Activated B cell treated with CpG ODN at 0.5 μM for 24 hours (primary cell): ENCODE data around the gene GNLY. TPM values are rescaled to one million over a fixed set of nuclear protein-coding genes. Genes with fewer than 3 reads are reported as not detected.
A peak's percentile ranks its signal among the peaks of the same experiment; 100 is the strongest.

Source experiments
- ATAC-seq: fragments of 200-7000 bp; cut with Tn5 transposase; one replicate; pipeline ENCODE4 v1.10.0; 2021; ENCODE audit warnings: low read depth, mild to moderate bottlenecking, moderate library complexity
- CTCF ChIA-PET: fragments of 350-600 bp; sonication (Branson Sonifier 250); formaldehyde crosslinking; loops from one replicate; lab custom pipeline; 2021; ENCODE audit warnings: antibody characterized with exemption; lab: Charles Lee
- POLR2A ChIA-PET: fragments of 350-600 bp; sonication (Branson Sonifier 250); formaldehyde crosslinking; loops from one replicate; lab custom pipeline; 2021; ENCODE audit warnings: antibody characterized with exemption; lab: Charles Lee
- DNase-seq: peaks from one replicate; pipeline ENCODE4 v3.0.0; 2022
- H3K27ac Mint-ChIP-seq: one replicate; pipeline ENCODE4 v1.8.0; 2020; ENCODE audit warnings: mixed read lengths
- H3K27me3 Mint-ChIP-seq: one replicate; pipeline ENCODE4 v1.8.0; 2021; ENCODE audit warnings: mixed read lengths
- H3K36me3 Mint-ChIP-seq: one replicate; pipeline ENCODE4 v1.8.0; 2021; ENCODE audit warnings: low read depth, mixed read lengths
- H3K4me1 Mint-ChIP-seq: one replicate; pipeline ENCODE4 v1.8.0; 2021; ENCODE audit warnings: mixed read lengths
- H3K4me3 Mint-ChIP-seq: one replicate; pipeline ENCODE4 v1.8.0; 2020; ENCODE audit warnings: mild to moderate bottlenecking, mixed read lengths
- H3K9me3 Mint-ChIP-seq: one replicate; pipeline ENCODE4 v1.8.0; 2020; ENCODE audit warnings: mixed read lengths
- intact Hi-C: fragments of 100-400 bp; cut with micrococcal nuclease; formaldehyde crosslinking; loops from one replicate; pipeline ENCODE4 v1.15.1; 2024
- total RNA-seq: library from RNA; stranded (reverse); gene quantifications from 2 replicates; pipeline ENCODE4 v1.2.3, GENCODE V29; 2022
- TF ChIP-seq, protein P1 (sequence below): fragments of 200-600 bp; IDR thresholded peaks from one replicate; pipeline ENCODE4 v1.8.0; 2022; ENCODE audit warnings: antibody characterized with exemption, mild to moderate bottlenecking

GNLY gene
- total RNA-seq, 1 donor from 2014 or later = 1.8 TPM

DNA sequence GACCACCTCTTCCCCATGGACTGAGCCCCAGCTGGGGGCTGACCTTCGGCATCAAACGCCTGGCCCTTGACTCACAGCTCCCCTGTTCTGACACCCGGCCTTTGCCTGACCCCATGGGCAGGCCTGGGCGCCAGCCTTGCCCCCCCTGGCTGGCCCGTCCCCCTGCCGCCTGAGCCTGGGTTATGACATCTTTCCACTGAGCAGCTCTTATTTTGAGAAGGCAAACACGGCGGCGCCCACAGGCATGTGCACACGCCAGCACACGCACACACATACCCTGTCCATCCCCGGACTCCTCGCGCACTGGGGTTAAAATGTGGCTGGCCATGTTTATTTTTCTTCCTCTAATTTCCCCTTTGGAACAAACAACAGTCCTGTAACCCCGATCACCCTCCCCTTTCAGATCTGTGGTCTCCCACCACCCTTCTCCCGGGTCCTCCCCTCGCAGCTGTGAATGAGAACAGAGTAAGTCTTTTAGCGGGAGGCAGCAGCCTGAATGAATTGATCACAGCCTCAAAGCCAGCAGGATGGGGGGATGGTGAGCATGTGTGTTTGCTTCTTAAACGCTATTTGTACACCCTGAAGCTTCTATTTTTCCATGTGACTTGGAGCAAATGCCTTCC, 47.8 kb downstream of the GNLY start:
- ChIA-PET POLR2A (interaction anchor here (0.6 kb wide), 1 partner anchor 10 kb away, joined by 3 read pairs; no protein-coding TSS in a partner anchor), CTCF (interaction anchor here (1.4 kb wide), 1 partner anchor 13 kb away, joined by 3 read pairs; no protein-coding TSS in a partner anchor)
- DNase-seq (no peak), ATAC-seq (no peak)
- Mint-ChIP-seq H3K27ac (no peak overlapping the region), H3K36me3 (no peaks in the 10 kb centered on the region), H3K9me3 (no peaks in the 10 kb centered on the region), H3K4me1 (peaks cover 19% of the 10 kb centered on the region), H3K27me3 (peaks cover 33% of the 10 kb centered on the region), H3K4me3 (no peak overlapping the region)
- TF ChIP-seq, protein P1, sequence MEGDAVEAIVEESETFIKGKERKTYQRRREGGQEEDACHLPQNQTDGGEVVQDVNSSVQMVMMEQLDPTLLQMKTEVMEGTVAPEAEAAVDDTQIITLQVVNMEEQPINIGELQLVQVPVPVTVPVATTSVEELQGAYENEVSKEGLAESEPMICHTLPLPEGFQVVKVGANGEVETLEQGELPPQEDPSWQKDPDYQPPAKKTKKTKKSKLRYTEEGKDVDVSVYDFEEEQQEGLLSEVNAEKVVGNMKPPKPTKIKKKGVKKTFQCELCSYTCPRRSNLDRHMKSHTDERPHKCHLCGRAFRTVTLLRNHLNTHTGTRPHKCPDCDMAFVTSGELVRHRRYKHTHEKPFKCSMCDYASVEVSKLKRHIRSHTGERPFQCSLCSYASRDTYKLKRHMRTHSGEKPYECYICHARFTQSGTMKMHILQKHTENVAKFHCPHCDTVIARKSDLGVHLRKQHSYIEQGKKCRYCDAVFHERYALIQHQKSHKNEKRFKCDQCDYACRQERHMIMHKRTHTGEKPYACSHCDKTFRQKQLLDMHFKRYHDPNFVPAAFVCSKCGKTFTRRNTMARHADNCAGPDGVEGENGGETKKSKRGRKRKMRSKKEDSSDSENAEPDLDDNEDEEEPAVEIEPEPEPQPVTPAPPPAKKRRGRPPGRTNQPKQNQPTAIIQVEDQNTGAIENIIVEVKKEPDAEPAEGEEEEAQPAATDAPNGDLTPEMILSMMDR = no peak
- intact Hi-C loops = no loop called here

DNA sequence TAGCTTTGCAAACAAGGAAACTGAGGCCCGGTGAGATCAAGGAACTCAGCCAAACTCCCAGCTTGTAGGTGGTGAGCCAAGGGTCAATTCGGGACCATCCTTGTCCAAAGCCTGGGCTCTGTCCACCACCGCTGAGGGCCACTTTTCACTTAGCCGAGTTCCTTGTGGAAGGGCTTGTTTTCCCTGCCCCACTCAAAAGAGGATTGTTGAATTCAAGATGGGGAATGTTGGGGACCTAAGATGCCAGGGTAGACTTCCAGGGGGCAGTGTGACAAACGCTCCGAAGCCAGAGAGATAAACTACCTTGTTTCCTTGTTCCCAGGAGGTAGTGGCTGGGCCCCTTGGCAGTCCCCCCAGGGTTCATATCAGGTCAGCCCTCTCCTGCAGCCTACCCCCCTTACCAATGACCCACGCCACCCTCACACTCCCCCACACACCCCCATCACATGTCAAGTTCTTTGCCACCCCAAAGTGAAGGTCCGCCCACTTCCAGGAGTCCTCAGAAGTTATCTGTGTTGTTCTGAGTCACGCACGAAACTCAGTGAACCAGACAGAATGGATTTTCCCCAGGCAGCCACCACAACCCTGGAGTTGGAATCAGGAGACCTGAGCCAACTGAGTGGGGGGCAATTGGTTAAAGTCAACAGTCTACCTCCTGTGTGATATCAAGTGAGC, 49.3 kb downstream of the GNLY start:
- Mint-ChIP-seq H3K27me3 (peaks cover 33% of the 10 kb centered on the region), H3K4me1 (peaks cover 33% of the 10 kb centered on the region), H3K9me3 (peaks cover 3% of the 10 kb centered on the region), H3K4me3 (no peak overlapping the region), H3K27ac (no peak overlapping the region), H3K36me3 (no peaks in the 10 kb centered on the region)
- ChIA-PET POLR2A (no interaction called here), CTCF (interaction anchor here (0.8 to 1.6 kb wide), 3 partner anchors 15 to 337 kb away, joined by 3 to 4 read pairs (median 3); no protein-coding TSS in a partner anchor)
- TF ChIP-seq, protein P1 = no peak
- intact Hi-C loops = no loop called here
- no peak for ATAC-seq
- DNase-seq = no peak

DNA sequence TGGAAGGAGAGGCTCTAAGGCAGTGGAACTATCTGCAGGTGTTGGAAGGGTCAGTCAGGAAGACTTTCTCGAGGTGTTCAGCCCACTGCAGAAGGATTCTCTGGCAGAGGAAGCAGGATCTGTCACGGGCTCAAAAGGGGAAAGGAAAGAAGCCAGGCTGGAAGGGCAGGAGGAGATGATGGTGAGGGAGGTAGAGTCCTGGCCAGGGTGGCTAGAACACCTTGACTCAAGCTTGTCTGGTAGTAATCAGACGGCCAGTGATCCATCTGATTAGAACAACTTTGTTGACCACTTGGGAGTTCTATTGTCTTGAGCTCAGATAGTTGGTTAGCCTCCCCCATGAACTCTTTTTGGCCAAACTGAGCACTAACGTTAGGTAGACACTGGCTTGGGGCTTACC, 49.9 kb downstream of the GNLY start:
- intact Hi-C loops = no loop called here
- CTCF ChIA-PET = interaction anchor here (1.0 to 1.6 kb wide), 2 partner anchors 15 to 336 kb away, joined by 3 read pairs; no protein-coding TSS in a partner anchor
- DNase-seq (no peak), ATAC-seq (no peak)
- H3K36me3 Mint-ChIP-seq = no peaks in the 10 kb centered on the region
- TF ChIP-seq, protein P1 = no peak
- peaks cover 39% of the 10 kb centered on the region for H3K4me1 Mint-ChIP-seq
- POLR2A ChIA-PET = no interaction called here
- H3K9me3 Mint-ChIP-seq = peaks cover 3% of the 10 kb centered on the region
- peaks cover 32% of the 10 kb centered on the region for H3K27me3 Mint-ChIP-seq
- no peak overlapping the region for H3K27ac Mint-ChIP-seq
- H3K4me3 Mint-ChIP-seq = no peak overlapping the region

DNA sequence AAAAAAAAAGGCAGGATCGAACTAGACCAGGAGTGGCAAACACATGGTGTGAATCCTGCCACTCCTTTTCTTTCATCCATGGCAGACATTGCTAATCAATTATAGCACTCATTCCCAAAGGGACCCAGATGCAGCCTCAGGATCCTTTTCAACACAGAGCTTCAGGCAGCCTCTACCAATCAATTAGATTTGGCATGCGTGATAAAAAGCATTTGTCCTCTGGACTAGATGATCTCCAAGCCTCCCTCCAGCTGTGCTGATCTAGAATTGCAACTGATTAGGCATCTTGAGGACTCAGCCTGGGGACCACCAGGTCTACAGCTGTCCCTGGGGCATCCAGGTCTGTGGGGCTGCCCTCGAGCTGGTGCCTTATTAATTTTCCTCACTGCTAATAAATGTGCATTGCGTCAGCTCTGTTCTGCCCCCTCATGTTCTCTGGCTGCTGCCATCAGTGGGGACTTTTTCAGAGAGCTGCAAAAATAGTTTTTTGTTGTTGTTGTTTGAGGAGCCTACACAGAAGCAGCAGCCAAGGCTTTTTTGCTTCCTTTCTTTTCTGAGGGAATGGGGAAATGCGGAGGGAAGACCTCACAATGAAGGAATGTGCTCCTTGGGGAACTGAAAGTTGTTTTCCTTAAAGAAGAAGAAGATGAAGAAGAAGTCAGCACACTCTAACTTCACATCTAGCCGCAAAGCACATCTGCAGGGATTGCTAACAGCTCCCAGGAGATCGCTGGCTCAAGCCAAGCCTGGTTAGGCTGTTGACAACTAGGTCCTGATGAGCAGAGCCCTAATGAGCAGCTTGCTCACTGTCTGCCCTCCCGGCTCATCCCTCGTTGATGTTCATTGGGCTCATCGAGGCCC, 50.8 kb downstream of the GNLY start:
- ATAC-seq = peak; percentile 59
- CTCF ChIA-PET = interaction anchor here (1.0 to 1.6 kb wide), 3 partner anchors 16 to 335 kb away, joined by 3 read pairs; no protein-coding TSS in a partner anchor
- POLR2A ChIA-PET = interaction anchor here (0.7 kb wide), 2 partner anchors 62 to 229 kb away, joined by 4 to 7 read pairs; no protein-coding TSS in a partner anchor

More for the DNA sequence above, 50.8 kb downstream of the GNLY start:
- intact Hi-C loops = no loop called here
- Mint-ChIP-seq H3K36me3 (no peaks in the 10 kb centered on the region), H3K4me3 (peak overlapping the region; percentile 8), H3K4me1 (peaks cover 42% of the 10 kb centered on the region), H3K27me3 (peaks cover 26% of the 10 kb centered on the region), H3K9me3 (peaks cover 3% of the 10 kb centered on the region), H3K27ac (no peak overlapping the region)
- no peak for DNase-seq
- TF ChIP-seq, protein P1 = no peak
